GM18499 (cell line): ENCODE measurements around the gene SUGCT.

ENCODE experiments used
- ATAC-seq: cut with Tn5 transposase; IDR thresholded peaks from one replicate; pipeline ENCODE4 v1.9.1; 2021; ENCODE audit warnings: moderate number of reproducible peaks; ENCODE audit not compliant: insufficient read depth, unreplicated experiment

Gene SUGCT

GRCh38 chr7:40876601-40877000 is 741.8 kb downstream of the SUGCT start:
- no peak for ATAC-seq

GRCh38 chr7:40879941-40880543 is 745.2 kb downstream of the SUGCT start:
- no peak for ATAC-seq

- ATAC-seq = no peak
These were observed 745.8 kb downstream of the SUGCT start for GRCh38 chr7:40880581-40880980.

- ATAC-seq = no peak
These were observed 746.7 kb downstream of the SUGCT start for GRCh38 chr7:40881405-40881926.

GRCh38 chr7:40882071-40882658 is 747.4 kb downstream of the SUGCT start:
- ATAC-seq = no peak

- ATAC-seq = no peak
These were observed 749.0 kb downstream of the SUGCT start for GRCh38 chr7:40883826-40884225.

GRCh38 chr7:40884241-40884640 is 749.4 kb downstream of the SUGCT start:
- ATAC-seq = no peak

GRCh38 chr7:40885503-40885902 is 750.7 kb downstream of the SUGCT start:
- ATAC-seq = no peak

- no peak for ATAC-seq
These were observed 752.3 kb downstream of the SUGCT start for GRCh38 chr7:40887099-40887498.

GRCh38 chr7:40888499-40888898 is 753.7 kb downstream of the SUGCT start:
- no peak for ATAC-seq

GRCh38 chr7:40889099-40889498 is 754.3 kb downstream of the SUGCT start:
- ATAC-seq = no peak

- ATAC-seq = no peak
These were observed 754.7 kb downstream of the SUGCT start for GRCh38 chr7:40889539-40889938.

GRCh38 chr7:40890088-40890692 is 755.4 kb downstream of the SUGCT start:
- no peak for ATAC-seq

- ATAC-seq = no peak
These were observed 756.4 kb downstream of the SUGCT start for GRCh38 chr7:40891232-40891631.

- no peak for ATAC-seq
These were observed 764.3 kb downstream of the SUGCT start for GRCh38 chr7:40899151-40899550.

- ATAC-seq = no peak
These were observed 765.1 kb downstream of the SUGCT start for GRCh38 chr7:40899636-40900507.

- ATAC-seq = no peak
These were observed 769.1 kb downstream of the SUGCT start for GRCh38 chr7:40903872-40904271.

- ATAC-seq = no peak
These were observed 772.5 kb downstream of the SUGCT start for GRCh38 chr7:40907286-40907685.

- ATAC-seq = no peak
These were observed 774.7 kb downstream of the SUGCT start for GRCh38 chr7:40909346-40909980.
